PC-9 (cell line): ENCODE results near the gene SLC43A1. TPM values are rescaled to one million over a fixed set of nuclear protein-coding genes. Genes with fewer than 3 reads are reported as not detected.
A peak's percentile ranks its signal among the peaks of the same experiment; 100 is the strongest.

Source experiments
- BruUV-seq: library from RNA; stranded (reverse); fragments of 400-500 nt; replicated peaks from 2 replicates; lab custom pipeline; 2021; lab: Mats Ljungman, UMichigan
- CTCF ChIA-PET: fragments of 300-600 bp; sonication (Branson Sonifier 250); formaldehyde crosslinking; loops from one replicate; lab custom pipeline; 2022; ENCODE audit warnings: antibody characterized with exemption; lab: Charles Lee
- POLR2A ChIA-PET: fragments of 300-600 bp; sonication (Branson Sonifier 250); formaldehyde crosslinking; loops from one replicate; lab custom pipeline; 2022; ENCODE audit warnings: antibody characterized with exemption; ENCODE audit not compliant: unreplicated experiment; lab: Charles Lee
- DNase-seq, 2 experiments: peaks; one replicate each; pipeline versions ENCODE4 v3.0.0 to v3.0.0-alpha.2; 2015 to 2022; ENCODE audit warnings: mixed read lengths in 1 of 2
- H2AFZ ChIP-seq: fragments of 200-600 bp; sonication (generic); 2 replicates; pipeline ENCODE4 v1.8.1; 2017; ENCODE audit warnings: antibody characterized with exemption
- H3F3A ChIP-seq: fragments of 200-600 bp; sonication (generic); 2 replicates; pipeline ENCODE4 v1.8.1; 2017; ENCODE audit warnings: antibody characterized with exemption, mild to moderate bottlenecking, low read depth; ENCODE audit not compliant: insufficient read depth
- H3K27ac ChIP-seq: fragments of 200-600 bp; sonication (generic); 2 replicates; pipeline ENCODE4 v1.6.1; 2016; ENCODE audit warnings: mixed run types
- H3K27me3 ChIP-seq: fragments of 200-600 bp; sonication (generic); 2 replicates; pipeline ENCODE4 v1.6.1; 2016; ENCODE audit warnings: low read depth, mixed run types; ENCODE audit not compliant: insufficient read depth
- H3K36me3 ChIP-seq: fragments of 200-600 bp; sonication (generic); 2 replicates; pipeline ENCODE4 v1.6.1; 2016; ENCODE audit warnings: low read depth, mixed run types
- H3K4me1 ChIP-seq: fragments of 200-600 bp; sonication (generic); replicated peaks from 2 replicates; pipeline ENCODE4 v1.6.1; 2016; ENCODE audit warnings: mixed run types; ENCODE audit not compliant: insufficient read depth
- H3K4me2 ChIP-seq: fragments of 200-600 bp; sonication (generic); 2 replicates; pipeline ENCODE4 v1.6.1; 2017; ENCODE audit warnings: mixed run types
- H3K4me3 ChIP-seq: fragments of 200-600 bp; sonication (generic); 2 replicates; pipeline ENCODE4 v1.6.1; 2016; ENCODE audit warnings: mixed run types
- H3K79me2 ChIP-seq: fragments of 200-600 bp; sonication (generic); 2 replicates; pipeline ENCODE4 v1.6.1; 2017; ENCODE audit warnings: low read depth, mixed run types
- H3K9me2 ChIP-seq: fragments of 200-600 bp; sonication (generic); 2 replicates; pipeline ENCODE4 v1.8.1; 2017; ENCODE audit warnings: mild to moderate bottlenecking; ENCODE audit not compliant: insufficient read depth
- H3K9me3 ChIP-seq: fragments of 200-600 bp; sonication (generic); 2 replicates; pipeline ENCODE4 v1.8.1; 2016; ENCODE audit warnings: low read depth; ENCODE audit not compliant: insufficient read depth
- H4K20me1 ChIP-seq: fragments of 200-600 bp; sonication (generic); 2 replicates; pipeline ENCODE4 v1.8.1; 2017; ENCODE audit not compliant: insufficient read depth
- EZH2 ChIP-seq: fragments of 200-600 bp; sonication (generic); IDR thresholded peaks from 2 replicates; pipeline ENCODE4 v1.8.0; 2017; ENCODE audit warnings: antibody characterized with exemption, low read depth
- intact Hi-C: fragments of 100-400 bp; cut with micrococcal nuclease; formaldehyde crosslinking; loops from one replicate; pipeline ENCODE4 v1.10.0; 2022; ENCODE audit not compliant: unreplicated experiment
- total RNA-seq: library from RNA; stranded (reverse); gene quantifications from 2 replicates; pipeline ENCODE4 v1.2.3, GENCODE V29; 2021
- TF ChIP-seq, protein P1 (sequence below): fragments of 200-600 bp; sonication (generic); conservative IDR thresholded peaks from 2 replicates; pipeline ENCODE4 v1.6.1; 2017; ENCODE audit warnings: mixed run types, antibody characterized with exemption, mild to moderate bottlenecking, moderate library complexity

The SLC43A1 gene
- total RNA-seq, 1 experiment from 2014 or later = 4.0 TPM

DNA sequence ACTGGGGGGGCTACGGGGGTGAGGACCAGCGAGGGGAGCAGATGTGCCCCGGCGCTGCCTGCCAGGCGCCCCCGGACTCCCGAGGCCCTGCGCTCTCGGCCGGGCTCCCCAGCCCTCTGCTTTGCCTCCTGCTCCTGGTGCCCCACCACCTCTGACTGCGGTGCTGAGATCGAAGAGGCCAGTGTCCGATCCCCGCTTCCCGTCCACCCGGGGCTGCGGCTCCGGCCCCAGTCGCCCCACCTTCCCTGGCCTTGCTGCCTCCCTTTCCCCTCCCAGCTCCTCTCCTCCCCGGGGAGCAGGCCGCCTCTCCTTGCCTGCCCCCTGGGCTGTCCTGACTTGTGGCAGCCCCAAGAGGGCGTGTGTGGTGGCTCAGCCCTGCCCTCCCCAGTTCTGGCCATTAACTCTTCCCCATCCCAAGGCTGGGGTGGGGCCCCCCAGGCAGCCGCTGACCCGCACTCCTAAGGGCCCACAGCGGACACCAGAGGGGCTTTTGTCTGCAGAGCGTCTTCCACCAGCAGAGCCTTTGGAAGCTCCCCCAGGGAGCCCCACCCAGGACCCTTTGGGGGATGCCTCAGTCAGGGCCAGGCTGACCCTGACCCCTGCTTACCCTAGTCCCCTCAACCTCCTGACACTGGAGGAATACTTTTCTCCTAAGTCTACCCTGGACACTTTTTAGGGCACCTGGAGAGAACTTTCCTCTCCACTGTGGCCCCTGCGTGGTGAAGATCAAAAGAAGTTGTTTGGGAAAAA, 38.6 kb downstream of the SLC43A1 start:
- Histone ChIP-seq H2AFZ (peak overlapping the region; percentile 83), H3K4me3 (peak overlapping the region; percentile 62), H3K4me1 (peaks cover 12% of the 10 kb centered on the region), H3K27me3 (peaks cover 9% of the 10 kb centered on the region; the same call in 1 of the 2 replicates), H4K20me1 (no peaks in the 10 kb centered on the region), H3K9me2 (no peaks in the 10 kb centered on the region), H3K4me2 (peak overlapping the region; percentile 86), H3K27ac (no peak overlapping the region), H3F3A (peaks cover 15% of the 10 kb centered on the region; the same call in 1 of the 2 replicates), H3K36me3 (no peaks in the 10 kb centered on the region), H3K79me2 (no peaks in the 10 kb centered on the region), H3K9me3 (no peaks in the 10 kb centered on the region)
- ChIA-PET CTCF (interaction anchor here (0.6 to 1.7 kb wide), 11 partner anchors 13 to 1581 kb away, joined by 3 to 10 read pairs (median 3); partner anchors contain the start of gene SSRP1), POLR2A (interaction anchor here (0.5 to 0.7 kb wide), 5 partner anchors 12 to 322 kb away, joined by 3 to 10 read pairs (median 3); no protein-coding TSS in a partner anchor)
- no peak for TF ChIP-seq EZH2
- TF ChIP-seq, protein P1, sequence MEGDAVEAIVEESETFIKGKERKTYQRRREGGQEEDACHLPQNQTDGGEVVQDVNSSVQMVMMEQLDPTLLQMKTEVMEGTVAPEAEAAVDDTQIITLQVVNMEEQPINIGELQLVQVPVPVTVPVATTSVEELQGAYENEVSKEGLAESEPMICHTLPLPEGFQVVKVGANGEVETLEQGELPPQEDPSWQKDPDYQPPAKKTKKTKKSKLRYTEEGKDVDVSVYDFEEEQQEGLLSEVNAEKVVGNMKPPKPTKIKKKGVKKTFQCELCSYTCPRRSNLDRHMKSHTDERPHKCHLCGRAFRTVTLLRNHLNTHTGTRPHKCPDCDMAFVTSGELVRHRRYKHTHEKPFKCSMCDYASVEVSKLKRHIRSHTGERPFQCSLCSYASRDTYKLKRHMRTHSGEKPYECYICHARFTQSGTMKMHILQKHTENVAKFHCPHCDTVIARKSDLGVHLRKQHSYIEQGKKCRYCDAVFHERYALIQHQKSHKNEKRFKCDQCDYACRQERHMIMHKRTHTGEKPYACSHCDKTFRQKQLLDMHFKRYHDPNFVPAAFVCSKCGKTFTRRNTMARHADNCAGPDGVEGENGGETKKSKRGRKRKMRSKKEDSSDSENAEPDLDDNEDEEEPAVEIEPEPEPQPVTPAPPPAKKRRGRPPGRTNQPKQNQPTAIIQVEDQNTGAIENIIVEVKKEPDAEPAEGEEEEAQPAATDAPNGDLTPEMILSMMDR = peak; percentile 76
- BruUV-seq = TSS peak; percentile 31
- intact Hi-C loops = no loop called here
- DNase-seq = peak; percentile 64 to 79

DNA sequence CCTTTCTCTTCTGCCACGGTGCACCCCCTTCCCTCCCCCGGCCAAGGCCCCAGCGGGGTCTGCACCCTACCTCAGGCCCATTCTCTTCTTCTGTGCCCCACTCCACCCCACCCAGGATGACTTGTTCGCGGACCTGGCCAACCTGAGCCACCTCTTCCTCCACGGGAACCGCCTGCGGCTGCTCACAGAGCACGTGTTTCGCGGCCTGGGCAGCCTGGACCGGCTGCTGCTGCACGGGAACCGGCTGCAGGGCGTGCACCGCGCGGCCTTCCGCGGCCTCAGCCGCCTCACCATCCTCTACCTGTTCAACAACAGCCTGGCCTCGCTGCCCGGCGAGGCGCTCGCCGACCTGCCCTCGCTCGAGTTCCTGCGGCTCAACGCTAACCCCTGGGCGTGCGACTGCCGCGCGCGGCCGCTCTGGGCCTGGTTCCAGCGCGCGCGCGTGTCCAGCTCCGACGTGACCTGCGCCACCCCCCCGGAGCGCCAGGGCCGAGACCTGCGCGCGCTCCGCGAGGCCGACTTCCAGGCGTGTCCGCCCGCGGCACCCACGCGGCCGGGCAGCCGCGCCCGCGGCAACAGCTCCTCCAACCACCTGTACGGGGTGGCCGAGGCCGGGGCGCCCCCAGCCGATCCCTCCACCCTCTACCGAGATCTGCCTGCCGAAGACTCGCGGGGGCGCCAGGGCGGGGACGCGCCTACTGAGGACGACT, 39.3 kb downstream of the SLC43A1 start:
- Histone ChIP-seq H3K4me3 (peak overlapping the region; percentile 62), H3K4me1 (peaks cover 12% of the 10 kb centered on the region)

DNA sequence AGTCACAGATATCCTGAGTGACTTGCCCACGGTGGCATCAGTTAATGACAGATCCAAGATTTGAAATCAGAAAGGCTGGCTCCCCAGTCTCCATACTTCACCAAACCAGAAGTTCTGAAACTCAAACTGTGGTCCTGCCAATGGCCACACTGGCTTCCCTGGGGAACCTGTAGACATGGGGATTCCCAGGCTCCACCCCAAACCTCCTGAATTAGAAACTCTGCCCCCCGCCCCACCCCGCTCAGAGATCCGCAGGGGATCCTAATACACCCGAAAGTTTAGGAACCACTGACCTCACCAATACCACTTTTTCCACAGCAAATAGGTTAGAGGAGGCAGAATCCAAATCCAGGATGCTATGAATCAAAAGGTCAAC, 39.8 kb downstream of the SLC43A1 start:
- no peaks in the 10 kb centered on the region for H3K36me3 ChIP-seq
- H3K4me2 ChIP-seq = peak overlapping the region; percentile 86
- no peaks in the 10 kb centered on the region for H3K27me3 ChIP-seq
- BruUV-seq = no TSS peak
- peak overlapping the region; percentile 62 for H3K4me3 ChIP-seq
- CTCF ChIA-PET = no interaction called here
- TF ChIP-seq, protein P1 = no peak
- TF ChIP-seq EZH2 = no peak
- DNase-seq = no peak
- no peaks in the 10 kb centered on the region for H4K20me1 ChIP-seq
- peaks cover 12% of the 10 kb centered on the region for H3K4me1 ChIP-seq
- peaks cover 12% of the 10 kb centered on the region; the same call in 1 of the 2 replicates for H3F3A ChIP-seq
- H2AFZ ChIP-seq = peak overlapping the region; percentile 83; the same call in 1 of the 2 replicates
- intact Hi-C loops = no loop called here
- no peaks in the 10 kb centered on the region for H3K9me3 ChIP-seq
- H3K27ac ChIP-seq = no peak overlapping the region
- POLR2A ChIA-PET = no interaction called here
- no peaks in the 10 kb centered on the region for H3K9me2 ChIP-seq
- no peaks in the 10 kb centered on the region for H3K79me2 ChIP-seq

More for the DNA sequence above, 39.3 kb downstream of the SLC43A1 start:
- CTCF ChIA-PET = interaction anchor here (0.6 to 1.7 kb wide), 11 partner anchors 12 to 1582 kb away, joined by 3 to 10 read pairs (median 3); partner anchors contain the start of gene SSRP1
- Histone ChIP-seq H4K20me1 (no peaks in the 10 kb centered on the region), H3K27me3 (peaks cover 4% of the 10 kb centered on the region; the same call in 1 of the 2 replicates), H3K9me3 (no peaks in the 10 kb centered on the region), H2AFZ (peak overlapping the region; percentile 83), H3K79me2 (no peaks in the 10 kb centered on the region), H3F3A (peaks cover 15% of the 10 kb centered on the region; the same call in 1 of the 2 replicates), H3K9me2 (no peaks in the 10 kb centered on the region), H3K36me3 (no peaks in the 10 kb centered on the region), H3K4me2 (peak overlapping the region; percentile 86), H3K27ac (no peak overlapping the region)
- TF ChIP-seq, protein P1 = no peak
- TF ChIP-seq EZH2 = no peak
- peak in 1 of 2 experiments; percentile 59 for DNase-seq
- intact Hi-C loops = no loop called here
- no TSS peak for BruUV-seq
- POLR2A ChIA-PET = interaction anchor here (0.5 to 0.7 kb wide), 5 partner anchors 12 to 323 kb away, joined by 3 to 10 read pairs (median 3); no protein-coding TSS in a partner anchor
